Fibroblast of lung (primary cell): ENCODE results near the gene COL9A2. TPM values are rescaled to one million over a fixed set of nuclear protein-coding genes. Genes with fewer than 3 reads are reported as not detected.

Experiments used
- DNase-seq, 2 donors: peaks; one replicate each; pipeline versions ENCODE4 v3.0.0 to v3.0.0-alpha.2; 2010; ENCODE audit warnings: low read depth in 2 of 2
- H2AFZ ChIP-seq: 2 replicates; pipeline ENCODE4 v1.5.1; 2012; ENCODE audit warnings: low read length, control low read depth, inconsistent platforms
- H3K27ac ChIP-seq: 2 replicates; pipeline ENCODE4 v1.5.1; 2011; ENCODE audit warnings: low read length, control low read depth; ENCODE audit not compliant: insufficient read depth
- H3K27me3 ChIP-seq: 2 replicates; pipeline ENCODE4 v1.5.1; 2011; ENCODE audit warnings: mild to moderate bottlenecking, low read length; ENCODE audit not compliant: control insufficient read depth, insufficient read depth
- H3K36me3 ChIP-seq: 2 replicates; pipeline ENCODE4 v1.5.1; 2011; ENCODE audit warnings: low read length; ENCODE audit not compliant: control insufficient read depth, insufficient read depth
- H3K4me1 ChIP-seq: 2 replicates; pipeline ENCODE4 v1.5.1; 2011; ENCODE audit warnings: low read length; ENCODE audit not compliant: control insufficient read depth, insufficient read depth; ENCODE audit errors: extremely low read depth
- H3K4me2 ChIP-seq: 2 replicates; pipeline ENCODE4 v1.5.1; 2011; ENCODE audit warnings: low read length, control low read depth; ENCODE audit not compliant: insufficient read depth; ENCODE audit errors: extremely low read depth
- H3K4me3 ChIP-seq, 4 experiments: fragments of 200-600 bp in 1 of 4; sonication (generic) in 1 of 4; replicated peaks in 1 of 4; 2 replicates each; pipeline ENCODE4 v1.5.1; 2011 to 2016; ENCODE audit warnings: low read length in 4 of 4, low read depth in 3 of 4, mild to moderate bottlenecking in 3 of 4, control low read depth in 2 of 4, inconsistent platforms in 1 of 4, mixed read lengths in 1 of 4; ENCODE audit not compliant: insufficient read depth in 1 of 4; ENCODE audit errors: control extremely low read depth in 1 of 4
- H3K79me2 ChIP-seq: 2 replicates; pipeline ENCODE4 v1.5.1; 2012; ENCODE audit warnings: mild to moderate bottlenecking, low read length, inconsistent platforms; ENCODE audit not compliant: control insufficient read depth, insufficient read depth
- H3K9ac ChIP-seq: 2 replicates; pipeline ENCODE4 v1.5.1; 2011; ENCODE audit warnings: mild to moderate bottlenecking, low read length, control low read depth; ENCODE audit not compliant: insufficient read depth
- H3K9me3 ChIP-seq: 2 replicates; pipeline ENCODE4 v1.5.1; 2012; ENCODE audit warnings: low read depth, low read length; ENCODE audit not compliant: control insufficient read depth, insufficient read depth
- H4K20me1 ChIP-seq: 2 replicates; pipeline ENCODE4 v1.5.1; 2011; ENCODE audit warnings: low read length; ENCODE audit not compliant: control insufficient read depth, insufficient read depth; ENCODE audit errors: extremely low read depth
- EZH2 ChIP-seq: IDR thresholded peaks from 2 replicates; pipeline ENCODE4 v1.5.1; 2012; ENCODE audit warnings: low read length, control low read depth, mild to moderate bottlenecking; ENCODE audit errors: missing control alignments
- polyA plus RNA-seq, 2 donors: library from polyadenylated mRNA; depleted of rRNA in 1 of 2; stranded (reverse) in 1 of 2; unstranded in 1 of 2; fragments of >200 nt; gene quantifications; 2 replicates each; pipeline ENCODE4 v1.2.1, GENCODE V29; 2011 to 2012; ENCODE audit warnings: missing spikeins in 1 of 2
- total RNA-seq: library from RNA; depleted of rRNA; stranded (reverse); fragments of >200 nt; gene quantifications from 2 replicates; pipeline ENCODE4 v1.2.1, GENCODE V29; 2014
- TF ChIP-seq, protein P1 (sequence below), 2 donors: IDR thresholded peaks in 1 of 2; conservative IDR thresholded peaks in 1 of 2; 1 replicate in 1 of 2; 2 replicates in 1 of 2; pipeline ENCODE4 v1.5.1; 2011 to 2012; ENCODE audit warnings: low read length in 2 of 2, control low read depth in 1 of 2, inconsistent platforms in 1 of 2, low read depth in 1 of 2, mild to moderate bottlenecking in 1 of 2

COL9A2 gene
- total and polyA plus RNA-seq, 2 donors (not counting 1 experiment from before 2014, with no cell fraction given): 1.3 to 2.8 TPM

- Histone ChIP-seq H3K9ac (no peak overlapping the region), H3K4me1 (no peaks in the 10 kb centered on the region), H4K20me1 (no peaks in the 10 kb centered on the region), H2AFZ (no peak overlapping the region), H3K9me3 (no peaks in the 10 kb centered on the region), H3K79me2 (no peaks in the 10 kb centered on the region), H3K27me3 (no peaks in the 10 kb centered on the region), H3K27ac (no peak overlapping the region), H3K36me3 (no peaks in the 10 kb centered on the region), H3K4me3 (no peak overlapping the region), H3K4me2 (no peak overlapping the region)
- TF ChIP-seq, protein P1, sequence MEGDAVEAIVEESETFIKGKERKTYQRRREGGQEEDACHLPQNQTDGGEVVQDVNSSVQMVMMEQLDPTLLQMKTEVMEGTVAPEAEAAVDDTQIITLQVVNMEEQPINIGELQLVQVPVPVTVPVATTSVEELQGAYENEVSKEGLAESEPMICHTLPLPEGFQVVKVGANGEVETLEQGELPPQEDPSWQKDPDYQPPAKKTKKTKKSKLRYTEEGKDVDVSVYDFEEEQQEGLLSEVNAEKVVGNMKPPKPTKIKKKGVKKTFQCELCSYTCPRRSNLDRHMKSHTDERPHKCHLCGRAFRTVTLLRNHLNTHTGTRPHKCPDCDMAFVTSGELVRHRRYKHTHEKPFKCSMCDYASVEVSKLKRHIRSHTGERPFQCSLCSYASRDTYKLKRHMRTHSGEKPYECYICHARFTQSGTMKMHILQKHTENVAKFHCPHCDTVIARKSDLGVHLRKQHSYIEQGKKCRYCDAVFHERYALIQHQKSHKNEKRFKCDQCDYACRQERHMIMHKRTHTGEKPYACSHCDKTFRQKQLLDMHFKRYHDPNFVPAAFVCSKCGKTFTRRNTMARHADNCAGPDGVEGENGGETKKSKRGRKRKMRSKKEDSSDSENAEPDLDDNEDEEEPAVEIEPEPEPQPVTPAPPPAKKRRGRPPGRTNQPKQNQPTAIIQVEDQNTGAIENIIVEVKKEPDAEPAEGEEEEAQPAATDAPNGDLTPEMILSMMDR (conservative IDR thresholded peaks at IDR 0.05 in 1 of 2, IDR thresholded peaks at IDR 0.05 in 1 of 2; ENCODE audit: low read depth in 1 of 2, low read length in 2 of 2): no peak
- no peak for TF ChIP-seq EZH2
- DNase-seq: peak; percentile 55 to 75
These were observed 17.5 kb downstream of the COL9A2 start for GRCh38 chr1:40299366-40300248.

- Histone ChIP-seq H3K9me3 (no peaks in the 10 kb centered on the region), H3K9ac (no peak overlapping the region), H3K27me3 (no peaks in the 10 kb centered on the region), H3K4me1 (no peaks in the 10 kb centered on the region), H3K27ac (no peak overlapping the region), H3K4me2 (no peak overlapping the region), H3K79me2 (no peaks in the 10 kb centered on the region), H4K20me1 (no peaks in the 10 kb centered on the region), H3K4me3 (no peak overlapping the region), H3K36me3 (peaks cover 7% of the 10 kb centered on the region), H2AFZ (no peak overlapping the region)
- DNase-seq: no peak
- TF ChIP-seq, protein P1 (conservative IDR thresholded peaks at IDR 0.05 in 1 of 2, IDR thresholded peaks at IDR 0.05 in 1 of 2; ENCODE audit: low read depth in 1 of 2, low read length in 2 of 2): no peak
- no peak for TF ChIP-seq EZH2
These were observed 25.8 kb downstream of the COL9A2 start for GRCh38 chr1:40291293-40291692.

DNA sequence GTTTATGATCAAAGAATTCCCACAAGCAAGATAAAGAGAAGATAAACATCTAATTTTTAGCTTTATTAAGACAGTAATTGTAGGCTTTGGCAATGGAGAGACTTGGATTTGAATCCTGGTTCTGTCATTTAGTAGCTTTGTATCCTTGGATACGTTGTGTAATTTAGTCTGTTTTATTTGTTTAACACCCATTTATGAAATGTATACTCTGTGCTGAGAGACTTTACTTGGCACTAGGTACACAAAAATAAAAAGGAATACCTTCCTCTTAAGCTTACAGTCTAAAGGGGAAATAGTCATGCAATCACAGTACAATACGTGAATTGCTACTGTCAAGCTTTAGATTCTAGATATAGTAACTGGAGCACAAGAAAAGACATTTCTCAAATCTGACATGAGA, 35.2 kb downstream of the COL9A2 start:
- no peaks in the 10 kb centered on the region for H3K79me2 ChIP-seq
- no peak overlapping the region for H3K27ac ChIP-seq
- H3K27me3 ChIP-seq: no peaks in the 10 kb centered on the region
- no peak overlapping the region for H3K9ac ChIP-seq
- TF ChIP-seq EZH2: no peak
- TF ChIP-seq, protein P1 (conservative IDR thresholded peaks at IDR 0.05 in 1 of 2, IDR thresholded peaks at IDR 0.05 in 1 of 2; ENCODE audit: low read depth in 1 of 2, low read length in 2 of 2): no peak
- no peak for DNase-seq
- peaks cover 6% of the 10 kb centered on the region for H3K36me3 ChIP-seq
- no peak overlapping the region for H3K4me2 ChIP-seq
- no peaks in the 10 kb centered on the region for H3K4me1 ChIP-seq
- no peaks in the 10 kb centered on the region for H4K20me1 ChIP-seq
- no peak overlapping the region for H2AFZ ChIP-seq
- H3K9me3 ChIP-seq: no peaks in the 10 kb centered on the region
- H3K4me3 ChIP-seq: no peak overlapping the region
